Measurements from ENCODE around the gene SH3RF1.
"Not testable (repeated sequence)": the region's sequence is repeated elsewhere in the genome, so short reads cannot be mapped to it uniquely, and the experiment has no call there.

The SH3RF1 gene

GRCh38 chr4:169197206-169197605, 73.5 kb downstream of the SH3RF1 start:
- not testable (repeated sequence) for DNase-seq

DNA sequence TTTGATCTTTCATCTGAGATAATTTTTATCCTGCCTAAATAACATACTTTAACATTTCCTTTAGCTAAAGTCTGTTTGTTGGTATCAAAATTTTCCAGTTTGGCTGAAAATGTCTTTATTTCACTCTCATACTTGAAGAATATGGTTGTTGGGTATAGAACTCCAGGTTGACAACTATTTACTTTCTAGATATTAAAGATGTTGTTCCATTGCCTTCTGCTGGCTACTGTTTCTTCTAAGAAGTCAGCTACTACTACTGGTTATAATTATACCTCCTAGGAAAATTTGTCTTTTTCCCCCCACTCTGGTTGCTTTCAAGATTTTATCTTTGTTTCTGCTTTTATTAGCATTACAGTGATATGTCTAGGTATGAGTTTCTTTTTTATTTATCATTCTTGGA, 75.7 kb downstream of the SH3RF1 start:
- no peak for DNase-seq

GRCh38 chr4:169189968-169190367, 80.8 kb downstream of the SH3RF1 start:
- DNase-seq, result not testable (repeated sequence)

- no peak for DNase-seq
Measured at GRCh38 chr4:169189372-169189771, 81.4 kb downstream of the SH3RF1 start.

DNA sequence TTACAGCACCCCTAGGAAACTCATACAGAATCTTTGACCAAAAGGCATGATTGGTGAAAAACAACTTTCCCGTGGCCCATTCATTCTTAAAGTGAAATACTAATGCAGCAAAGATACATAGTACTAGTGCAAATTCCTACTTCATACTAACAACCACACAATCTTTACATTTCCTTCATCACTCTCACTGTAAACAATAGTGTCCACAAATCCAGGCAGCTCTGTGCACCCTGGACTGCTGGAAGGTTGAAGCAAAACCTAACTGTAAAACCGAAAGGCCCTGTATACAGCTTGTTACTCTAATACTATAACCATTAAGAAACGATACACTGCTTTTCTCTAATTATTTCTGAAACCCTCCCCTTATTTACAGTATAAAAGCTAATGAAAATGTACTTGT, 82.6 kb downstream of the SH3RF1 start:
- DNase-seq, result no peak

DNA sequence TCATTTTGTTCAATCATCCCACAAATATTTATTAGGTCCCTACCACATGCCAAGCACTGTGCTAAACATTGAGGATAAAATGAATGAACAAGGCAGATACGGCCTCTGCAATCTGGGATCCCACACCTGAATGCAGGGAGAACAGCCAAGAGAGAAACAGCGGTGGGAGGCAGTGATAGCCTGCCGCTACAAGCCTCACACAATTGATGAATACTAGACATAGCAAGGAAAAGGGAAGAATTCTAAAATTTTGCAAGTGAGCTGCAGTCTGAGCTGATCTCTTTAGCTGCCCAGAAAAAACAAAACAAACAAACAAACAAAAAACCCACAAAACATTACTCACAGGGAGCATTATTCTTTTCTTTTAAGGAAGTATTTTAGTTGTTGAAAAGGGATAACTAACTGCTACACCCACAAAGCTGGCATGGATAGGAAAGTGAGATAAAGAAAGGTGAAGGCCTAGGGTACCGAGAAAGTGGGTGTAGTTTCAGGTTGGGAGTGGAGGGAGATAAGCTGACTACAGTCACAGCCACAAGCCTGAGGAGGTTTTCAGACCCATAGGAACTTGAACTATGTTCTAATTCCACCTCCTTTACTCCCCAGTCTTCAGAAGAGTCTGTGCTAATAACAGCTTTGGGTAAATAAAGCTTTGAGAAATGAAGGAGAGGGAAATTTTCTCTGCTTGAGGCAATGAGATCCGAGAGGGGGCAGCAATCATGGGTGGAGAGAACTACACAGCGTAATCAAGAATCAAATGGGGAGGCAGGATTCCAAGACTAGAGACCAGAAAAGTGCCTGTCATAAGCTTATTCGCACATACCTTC, 85.4 kb downstream of the SH3RF1 start:
- DNase-seq, result no peak

DNA sequence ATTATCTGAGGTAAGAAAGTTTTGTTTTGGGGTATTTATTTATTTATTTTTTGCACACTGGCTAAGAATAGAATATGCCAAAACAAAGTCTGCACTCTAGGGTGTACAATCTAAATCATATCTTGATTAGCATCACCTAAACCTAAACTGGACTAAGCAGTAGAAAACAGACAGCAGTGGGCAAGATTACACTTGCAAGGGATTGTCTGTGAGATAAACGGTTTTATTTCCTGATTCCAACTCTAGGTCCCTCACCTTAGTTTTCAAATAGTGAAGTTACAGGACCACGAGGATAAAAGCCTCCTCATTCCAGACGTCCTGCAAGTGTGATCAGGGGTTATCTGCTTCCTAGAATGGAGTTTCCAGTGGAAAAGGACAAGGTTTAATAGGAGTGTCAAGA, 86.1 kb downstream of the SH3RF1 start:
- no peak for DNase-seq

GRCh38 chr4:169184236-169184635, 86.5 kb downstream of the SH3RF1 start:
- DNase-seq, result no peak

GRCh38 chr4:169183581-169183980, 87.2 kb downstream of the SH3RF1 start:
- no peak for DNase-seq

DNA sequence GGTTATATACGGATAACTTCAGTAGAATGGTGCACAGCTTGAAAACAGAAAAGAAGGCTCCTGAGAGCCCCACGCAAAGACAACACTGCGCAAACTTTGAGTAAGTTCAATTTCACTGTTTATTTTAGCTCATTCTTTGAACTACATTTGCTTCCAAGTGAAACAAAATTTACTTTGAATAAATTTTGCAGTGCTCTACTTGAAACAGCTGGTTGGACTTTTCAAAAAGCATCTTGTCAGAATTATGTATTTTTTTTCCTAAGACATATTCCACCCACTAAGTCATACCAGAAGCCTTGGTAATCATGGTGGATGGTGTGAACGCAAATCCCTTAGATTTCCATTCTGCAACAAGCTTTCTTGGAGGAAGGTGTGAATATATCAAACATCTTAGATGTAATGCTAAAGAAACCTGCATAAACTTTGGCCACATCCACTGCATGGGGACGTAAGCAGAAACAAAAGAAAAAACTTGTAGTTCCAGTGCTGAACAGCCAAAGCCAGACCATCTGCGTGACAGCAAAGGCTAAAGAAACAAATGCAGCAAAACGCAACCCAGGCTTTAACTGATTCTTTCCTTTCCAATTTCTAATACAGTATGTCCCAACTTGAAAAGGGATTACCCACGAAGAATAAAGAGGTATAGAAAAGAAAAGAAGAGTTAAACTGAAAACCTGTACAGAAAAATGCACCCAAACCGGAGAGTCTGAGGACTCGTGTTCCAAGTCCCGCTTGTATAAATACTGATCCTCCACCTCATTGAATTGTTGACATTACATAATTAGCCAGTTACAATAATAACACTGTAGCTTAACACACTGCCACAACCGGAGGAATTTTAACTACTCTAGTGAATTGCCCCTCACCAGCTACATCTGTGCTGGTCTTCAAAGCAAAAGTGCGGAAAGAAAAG, 90.9 kb downstream of the SH3RF1 start:
- no peak for DNase-seq

DNA sequence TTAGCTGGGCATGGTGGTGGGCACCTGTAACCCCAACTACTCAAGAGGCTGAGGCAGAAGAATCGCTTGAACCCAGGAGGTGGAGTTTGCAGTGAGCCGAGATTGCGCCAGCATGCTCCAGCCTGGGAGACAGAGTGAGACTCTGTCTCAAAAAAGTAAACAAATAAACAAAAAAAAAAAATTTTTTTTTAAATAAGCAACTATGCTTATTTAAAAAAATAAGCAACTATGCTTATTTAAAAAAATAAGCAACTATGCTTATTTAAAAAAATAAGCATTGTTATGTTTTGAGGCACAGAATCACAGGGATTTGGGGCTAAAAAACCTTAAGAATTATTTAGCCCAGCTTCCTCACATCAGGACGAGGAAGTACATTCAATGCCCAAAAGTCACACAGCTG, 92.7 kb downstream of the SH3RF1 start:
- not testable (repeated sequence) for DNase-seq

DNA sequence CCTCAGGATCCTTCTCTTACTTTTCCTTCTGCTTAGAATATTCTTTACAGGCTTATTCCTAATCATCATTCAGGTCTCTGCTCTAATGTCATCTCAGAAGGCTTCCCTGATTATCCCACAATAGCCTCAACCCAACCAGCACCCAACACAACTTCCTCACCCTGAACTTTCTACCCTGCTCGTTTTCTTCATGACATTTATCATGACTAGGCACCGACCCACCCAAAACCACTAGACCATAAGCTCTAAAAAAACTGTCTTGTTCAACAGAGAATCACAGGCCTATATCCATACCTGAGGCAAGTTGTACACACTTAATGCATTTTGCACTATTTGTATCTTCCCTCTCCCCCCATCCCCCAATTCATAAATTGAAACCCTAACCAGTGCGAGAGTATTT, 95.3 kb downstream of the SH3RF1 start:
- DNase-seq, result no peak

DNA sequence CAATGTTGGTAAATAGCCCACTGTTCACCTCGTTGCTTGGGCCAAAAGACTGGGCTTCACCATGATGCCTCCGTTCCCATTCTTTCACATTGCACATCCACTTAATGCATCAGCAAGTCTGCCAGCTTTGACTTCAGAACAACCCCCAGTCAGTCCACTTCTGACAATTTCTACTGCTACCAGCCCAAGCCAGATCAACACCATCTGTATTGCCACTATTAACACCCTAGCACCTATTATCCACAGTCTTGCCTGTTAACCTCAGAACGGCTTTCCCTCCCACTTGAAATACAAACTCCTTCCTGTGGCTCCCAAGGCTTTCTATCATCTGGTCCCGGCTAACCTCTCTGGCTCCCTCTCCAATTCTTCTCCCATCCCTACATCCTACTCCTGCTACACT, 95.7 kb downstream of the SH3RF1 start:
- no peak for DNase-seq

GRCh38 chr4:169174247-169174646, 96.5 kb downstream of the SH3RF1 start:
- no peak for DNase-seq

DNA sequence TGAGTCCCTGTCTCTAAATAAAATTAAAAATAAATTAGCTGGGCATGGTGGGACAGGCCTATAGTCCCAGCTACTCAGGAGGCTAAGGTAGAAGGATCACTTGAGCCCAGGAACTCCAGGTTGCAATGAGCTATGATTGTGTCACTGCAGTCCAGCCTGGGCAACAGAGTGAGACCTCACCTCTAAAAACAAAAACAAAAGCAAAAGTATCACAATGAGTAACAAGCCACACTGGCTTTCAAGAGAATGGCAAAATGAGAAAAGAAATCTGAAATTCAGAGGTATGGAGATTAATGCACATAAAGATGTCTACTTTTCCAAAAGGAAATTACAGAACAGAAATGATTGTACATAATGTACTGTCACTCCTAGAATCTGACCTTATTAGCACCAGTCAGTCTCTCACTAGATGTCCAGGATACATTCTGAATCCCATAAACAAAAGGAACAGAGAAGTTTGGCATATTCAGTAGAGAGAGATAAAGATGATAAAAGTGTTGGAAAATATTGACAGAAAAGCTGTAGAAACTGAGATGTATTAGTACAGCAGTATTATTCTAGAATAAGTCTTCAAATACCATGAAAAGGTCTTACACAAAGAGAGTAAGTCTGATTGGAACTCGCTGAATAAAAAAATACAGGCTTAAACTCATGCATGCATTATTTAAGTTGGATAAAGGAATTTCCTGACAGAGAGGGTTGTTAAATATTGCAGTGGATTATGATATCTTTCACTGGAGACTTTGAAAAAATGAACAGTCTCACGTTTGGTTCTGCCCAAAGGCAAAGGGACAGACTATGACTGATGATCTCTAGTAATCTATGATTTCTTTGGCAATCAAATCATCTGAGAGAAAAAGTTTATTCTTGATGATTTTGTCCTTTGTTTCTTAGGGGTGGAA, 102.5 kb downstream of the SH3RF1 start:
- no peak for DNase-seq

GRCh38 chr4:169164669-169165415, 105.9 kb downstream of the SH3RF1 start:
- DNase-seq, result no peak

- DNase-seq, result no peak
Measured at GRCh38 chr4:169163947-169164668, 106.6 kb downstream of the SH3RF1 start.

DNA sequence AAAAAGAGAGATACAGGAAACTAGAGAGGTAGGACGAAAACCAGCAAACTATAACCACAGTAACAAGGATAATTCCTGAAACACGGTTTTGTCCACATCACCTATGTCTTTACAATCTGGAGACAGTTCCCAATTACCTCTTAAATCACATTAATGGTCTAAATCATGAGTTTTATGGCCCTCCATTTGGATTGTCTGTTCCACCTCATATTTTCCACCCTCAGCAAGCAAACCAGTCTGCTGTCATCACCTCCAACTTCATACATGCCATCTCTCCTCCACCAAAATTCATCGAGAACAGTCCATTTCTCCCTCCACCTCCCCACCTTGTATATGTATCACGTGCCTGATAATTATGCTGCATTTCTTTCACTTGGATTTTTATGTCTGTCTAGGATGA, 107.3 kb downstream of the SH3RF1 start:
- DNase-seq, result no peak

DNA sequence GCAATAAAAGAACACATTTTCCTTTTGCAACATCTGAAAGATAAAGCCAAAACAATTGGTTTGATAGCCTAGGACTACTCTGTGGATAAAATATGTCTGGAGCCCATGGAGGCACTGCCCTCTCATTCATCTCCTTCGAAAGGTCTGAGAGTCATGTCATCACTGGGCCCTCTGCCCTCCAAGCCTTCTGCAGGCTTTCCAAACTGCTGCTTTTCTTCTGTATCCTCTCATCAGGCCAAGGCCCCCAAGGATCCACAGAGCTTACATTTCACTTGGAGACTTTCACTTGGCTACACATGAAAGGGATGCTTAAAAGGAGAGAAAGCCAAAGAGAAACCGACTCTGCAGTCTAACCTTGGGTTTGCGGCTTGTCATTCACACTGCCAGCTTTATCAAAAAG, 109.9 kb downstream of the SH3RF1 start:
- no peak for DNase-seq

- DNase-seq, result no peak
Measured at GRCh38 chr4:169159624-169160171, 111.1 kb downstream of the SH3RF1 start.

DNA sequence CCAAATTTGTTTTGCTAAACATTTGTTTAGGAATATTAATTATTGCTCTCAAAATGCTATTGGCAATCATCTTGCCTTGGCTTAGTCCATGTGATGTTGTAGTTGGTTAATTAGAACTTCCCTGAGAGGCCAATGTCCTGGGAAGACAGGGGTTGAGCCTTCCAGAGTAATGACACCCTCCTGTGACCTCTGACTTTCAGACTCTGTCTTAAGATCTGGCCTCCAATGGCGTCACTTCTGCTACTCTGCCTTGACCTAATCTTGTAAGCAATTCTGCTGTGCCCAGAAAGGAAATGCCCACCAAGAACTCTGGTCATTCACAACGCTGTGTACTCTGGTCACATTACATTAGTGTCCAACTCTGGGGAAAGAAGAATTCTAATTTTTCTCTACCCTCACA, 111.9 kb downstream of the SH3RF1 start:
- no peak for DNase-seq
